Hematopoietic multipotent progenitor cell (in vitro differentiated cells): ENCODE data around the gene ADH6. TPM values are rescaled to one million over a fixed set of nuclear protein-coding genes. Genes with fewer than 3 reads are reported as not detected.
A peak's percentile ranks its signal among the peaks of the same experiment; 100 is the strongest.
"Not testable (repeated sequence)": the region's sequence is repeated elsewhere in the genome, so short reads cannot be mapped to it uniquely, and the experiment has no call there.

Experiments used
- DNase-seq, 3 donors: peaks; one replicate each; pipeline ENCODE4 v3.0.0-alpha.2; 2011 to 2015; ENCODE audit warnings: low read depth in 2 of 3, low spot score in 2 of 3
- total RNA-seq: library from RNA; depleted of rRNA; stranded (reverse); fragments of >200 nt; gene quantifications from one replicate; pipeline ENCODE4 v1.2.3, GENCODE V29; 2012

Gene ADH6
- total RNA-seq, result not detected

DNA sequence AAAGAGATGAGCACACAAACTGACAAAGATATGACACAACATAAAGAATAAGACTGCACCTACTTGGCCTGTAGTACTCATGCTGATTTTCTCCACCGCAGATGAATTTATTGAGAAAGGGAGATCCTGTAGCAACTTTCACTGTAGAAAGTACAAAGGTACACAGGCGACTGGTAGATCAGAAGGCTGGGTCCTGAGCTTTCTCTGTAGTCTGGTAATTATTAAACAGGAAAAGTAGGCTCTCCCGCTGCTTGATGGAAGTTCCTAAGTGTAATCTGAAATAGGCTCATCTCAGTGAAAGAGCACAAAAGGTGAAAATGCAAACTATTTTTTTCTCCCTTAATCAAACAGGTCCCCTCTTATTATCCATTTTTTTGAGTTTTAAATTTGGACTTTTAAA, at the start of gene ADH6:
Gene ADH6 (minus strand): TSS at position 175 of the 400 bp plus-strand sequence. CDS start 94 bp downstream, at position 81.
- DNase-seq, result no peak

DNA sequence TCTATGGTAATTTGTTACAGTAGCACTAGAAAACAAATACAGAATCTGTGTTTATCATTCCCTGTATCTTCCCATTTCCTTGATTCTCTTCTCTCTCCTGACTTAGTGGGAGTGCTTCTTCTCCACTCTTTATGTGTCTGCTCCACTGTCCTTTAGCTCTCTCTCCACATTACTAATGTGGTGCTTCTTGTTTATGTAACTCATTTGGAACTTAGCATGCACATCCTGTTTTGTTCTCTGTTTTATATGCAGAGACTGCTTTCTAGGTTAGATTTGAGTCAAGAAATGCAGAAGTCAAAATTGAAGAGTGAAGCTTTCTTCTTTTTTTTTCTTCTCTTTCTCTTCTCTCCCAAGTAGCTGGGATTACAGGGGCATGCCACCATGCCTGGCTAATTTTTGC, 45.9 kb upstream of the ADH6 start:
- no peak for DNase-seq

DNA sequence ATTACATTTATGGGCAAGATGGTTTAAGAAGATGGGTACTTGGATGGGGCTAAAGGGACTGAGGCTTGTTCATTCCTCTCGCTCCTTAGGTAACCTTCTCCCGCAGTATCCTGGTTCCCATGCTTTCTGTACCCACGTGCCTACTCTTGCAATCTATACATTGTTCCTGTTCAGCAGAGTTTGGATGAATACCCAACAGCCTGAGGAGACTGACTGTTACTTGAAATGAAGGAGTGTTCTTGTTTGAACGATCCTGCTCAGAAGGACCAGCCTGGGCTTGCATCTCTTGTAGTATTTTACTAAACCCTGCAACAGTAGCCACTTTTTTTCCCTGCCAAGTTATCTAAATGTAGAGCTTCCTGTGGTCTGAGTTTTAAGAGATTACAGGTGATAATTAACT, 33.7 kb upstream of the ADH6 start:
- DNase-seq, result no peak

DNA sequence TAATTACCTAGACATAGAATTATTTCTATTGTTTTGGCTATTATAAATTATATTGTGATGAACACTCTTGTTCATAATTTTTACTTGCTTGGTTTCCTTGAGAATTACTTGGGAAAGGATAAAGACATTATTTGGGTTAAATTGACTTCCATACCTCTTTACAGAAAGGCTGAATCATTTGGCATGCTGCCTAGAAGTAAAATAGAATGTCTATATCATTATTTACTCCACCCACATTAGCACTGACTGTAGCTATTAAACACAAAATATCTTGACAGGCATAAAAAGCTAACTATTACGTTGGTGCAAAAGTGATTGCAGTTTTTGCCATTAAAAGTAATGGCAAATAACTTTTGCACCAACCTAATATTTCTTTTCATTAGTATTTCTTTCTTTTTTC, 29.7 kb upstream of the ADH6 start:
- no peak for DNase-seq

DNA sequence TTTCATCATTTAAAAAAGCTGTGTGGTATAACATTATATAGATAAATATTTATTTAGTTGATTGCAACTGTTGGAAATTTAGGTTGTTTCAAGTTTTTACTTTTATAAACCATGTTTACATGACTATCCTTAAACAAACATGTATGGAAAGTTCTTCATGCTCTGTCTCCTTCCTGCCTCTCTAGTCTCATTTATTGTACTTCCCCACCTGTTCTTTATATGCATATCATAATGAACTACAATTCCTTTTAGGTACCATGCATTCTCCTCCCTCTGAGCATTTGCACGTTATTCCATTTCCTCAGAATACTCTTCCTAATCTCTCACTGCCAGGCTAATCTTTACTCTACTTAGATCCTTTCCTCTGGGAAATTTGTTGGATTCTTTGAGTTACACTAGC, 16.9 kb upstream of the ADH6 start:
- no peak for DNase-seq

DNA sequence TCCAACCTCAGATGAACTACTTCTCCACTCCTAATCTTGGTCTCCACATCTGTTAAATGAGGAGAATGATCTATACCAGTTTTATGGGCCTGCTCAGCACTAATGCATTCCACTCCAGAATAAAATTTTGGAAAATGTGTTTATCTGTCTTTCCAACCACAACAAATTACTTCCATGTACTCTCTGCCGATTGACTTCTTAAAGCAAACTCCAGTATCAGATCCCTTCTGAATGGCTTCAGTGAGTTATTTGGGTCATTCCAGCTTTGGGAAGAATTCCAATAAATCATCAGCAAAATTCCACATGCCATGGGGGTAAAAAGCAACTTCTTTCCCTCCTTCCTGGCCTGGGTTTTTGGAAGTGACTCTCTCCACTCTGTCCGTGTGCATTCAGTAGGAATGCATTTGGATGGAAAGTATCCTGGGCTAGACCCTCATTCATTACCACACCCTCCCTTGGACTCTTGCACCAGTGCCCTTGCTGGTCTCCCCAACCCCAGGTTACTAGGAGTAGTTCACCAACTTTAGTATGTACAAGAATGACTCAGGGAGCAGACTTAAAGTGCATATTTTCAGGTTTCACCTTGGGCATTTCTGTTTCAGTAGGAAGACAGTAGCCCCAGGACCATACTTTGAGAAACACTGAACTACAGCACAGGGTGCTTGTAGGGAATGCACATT, 15.4 kb upstream of the ADH6 start:
- DNase-seq, result no peak

DNA sequence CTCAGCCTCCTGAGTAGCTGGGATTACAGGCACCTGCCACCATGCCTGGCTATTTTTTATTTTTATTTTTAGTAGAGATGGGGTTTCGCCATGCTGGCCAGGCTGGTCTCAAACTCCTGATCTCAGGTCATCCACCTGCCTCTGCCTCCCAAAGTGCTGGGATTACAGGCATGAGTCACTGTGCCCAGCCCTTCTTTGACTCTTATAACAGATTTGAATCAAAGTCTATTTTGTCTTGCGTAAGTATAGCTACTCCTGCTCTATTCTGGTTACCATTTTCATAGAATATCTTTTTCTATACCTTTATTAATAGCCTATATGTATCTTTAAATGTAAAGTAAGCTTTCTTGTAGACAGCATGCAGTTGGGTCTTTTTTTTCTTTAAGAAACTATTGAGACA, 14.4 kb upstream of the ADH6 start:
- not testable (repeated sequence) for DNase-seq

DNA sequence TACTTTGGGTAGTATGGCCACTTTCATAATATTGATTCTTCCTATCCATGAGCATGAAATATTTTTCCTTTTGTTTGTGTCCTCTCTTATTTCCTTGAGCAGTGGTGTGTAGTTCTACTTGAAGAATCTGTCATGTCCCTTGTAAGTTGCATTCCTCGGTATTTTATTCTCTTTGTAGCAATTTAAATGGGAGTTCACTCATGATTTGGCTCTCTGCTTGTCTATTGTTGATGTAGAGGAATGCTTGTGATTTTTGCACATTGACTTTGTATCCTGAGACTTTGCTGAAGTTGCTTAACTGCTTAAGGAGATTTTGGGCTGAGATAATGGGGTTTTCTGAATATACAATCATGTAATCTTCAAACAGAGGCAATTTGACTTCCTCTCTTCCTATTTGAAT, 9.7 kb upstream of the ADH6 start:
- DNase-seq, result not testable (repeated sequence)

DNA sequence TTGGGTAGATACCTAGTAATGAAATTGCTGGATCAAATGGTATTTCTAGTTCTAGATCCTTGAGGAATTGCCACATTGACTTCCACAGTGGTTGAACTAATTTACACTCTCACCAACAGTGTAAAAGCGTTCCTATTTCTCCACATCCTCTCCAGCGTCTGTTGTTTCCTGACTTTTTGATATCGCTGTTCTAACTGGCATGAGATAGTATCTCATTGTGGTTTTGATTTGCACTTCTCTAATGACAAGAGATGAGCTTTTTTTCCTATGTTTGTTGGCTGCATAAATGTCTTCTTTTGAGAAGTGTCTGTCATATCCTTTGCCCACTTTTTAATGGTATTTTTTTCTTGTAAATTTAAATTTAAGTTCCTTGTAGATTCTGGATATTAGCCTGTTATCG, 8.6 kb upstream of the ADH6 start:
- DNase-seq, result not testable (repeated sequence)

DNA sequence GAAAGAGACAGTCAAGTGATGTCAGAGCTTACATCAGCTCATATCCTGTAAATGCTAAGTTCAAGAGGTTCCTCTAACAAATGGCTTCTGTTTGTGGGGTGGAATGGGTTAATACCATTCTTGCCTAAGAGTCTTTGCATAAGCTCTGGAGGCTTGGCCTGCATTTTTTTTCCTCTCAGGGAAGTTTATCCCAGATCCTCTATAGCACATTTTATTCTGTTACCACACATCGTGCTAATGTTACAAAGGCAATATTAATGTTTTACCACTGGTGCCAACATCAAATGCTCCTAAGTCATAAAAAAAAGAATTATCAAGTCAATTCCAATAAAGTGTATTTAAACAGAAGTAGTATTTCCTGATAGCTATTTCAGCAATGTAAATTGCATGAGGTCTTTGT, 2.9 kb upstream of the ADH6 start:
- DNase-seq, result no peak

DNA sequence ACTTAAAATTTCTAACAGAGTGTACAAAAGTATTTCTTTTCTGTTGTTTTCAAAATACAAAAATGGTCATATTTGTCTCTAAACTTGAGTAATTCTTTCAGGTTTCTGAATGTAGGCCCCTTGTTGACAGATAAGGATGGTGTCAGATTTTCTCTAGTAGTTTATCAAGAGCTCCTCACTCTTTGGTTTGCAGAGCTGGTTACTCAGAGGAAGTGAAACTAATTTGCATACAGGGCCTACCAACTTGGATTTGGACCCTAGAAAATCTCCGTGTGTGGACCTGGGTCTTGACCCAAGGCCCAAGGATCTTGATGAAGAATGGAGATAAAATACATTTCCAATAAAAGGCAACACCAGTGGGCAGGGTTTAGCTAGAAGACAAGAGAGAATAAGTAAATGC, 433 bp upstream of the ADH6 start:
- no peak for DNase-seq

DNA sequence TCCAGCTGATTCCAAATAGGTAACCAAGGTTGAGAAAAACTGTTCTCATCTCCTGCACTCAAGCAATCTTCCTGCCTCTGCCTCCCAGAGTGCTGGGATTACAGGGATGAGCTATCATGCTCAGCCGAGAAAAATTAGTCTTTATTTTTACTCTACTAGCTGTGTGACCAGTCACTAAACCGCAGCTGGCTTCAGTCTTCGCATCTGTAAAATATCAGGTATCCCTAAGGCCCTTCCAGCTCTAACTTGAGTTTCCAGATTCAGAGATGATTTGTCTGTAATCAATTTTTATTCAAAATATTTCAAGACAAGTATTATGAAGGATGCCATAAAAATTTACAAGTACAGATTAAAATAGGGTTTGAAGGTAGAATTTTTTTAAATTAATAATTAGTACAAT, 3.5 kb downstream of the ADH6 start:
- DNase-seq, result no peak

DNA sequence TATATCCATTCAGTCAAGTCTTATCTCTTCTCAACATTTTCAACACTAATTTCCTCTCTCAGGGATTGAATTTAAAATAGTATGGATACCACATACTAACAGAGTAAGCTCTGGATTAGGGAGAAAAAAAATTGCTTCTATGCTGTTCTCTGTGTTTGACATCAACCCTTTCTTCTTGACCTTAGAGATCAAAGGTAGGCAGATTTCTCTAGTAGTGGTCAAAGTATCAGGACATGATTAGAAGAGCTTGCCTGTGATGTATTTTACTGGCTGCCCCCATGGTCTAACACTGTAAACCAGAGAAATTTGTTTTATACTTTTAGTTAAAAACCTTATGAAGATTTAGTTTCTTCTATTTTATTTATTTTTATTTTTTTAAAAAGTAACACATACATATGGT, 8.3 kb downstream of the ADH6 start:
- DNase-seq, result no peak

DNA sequence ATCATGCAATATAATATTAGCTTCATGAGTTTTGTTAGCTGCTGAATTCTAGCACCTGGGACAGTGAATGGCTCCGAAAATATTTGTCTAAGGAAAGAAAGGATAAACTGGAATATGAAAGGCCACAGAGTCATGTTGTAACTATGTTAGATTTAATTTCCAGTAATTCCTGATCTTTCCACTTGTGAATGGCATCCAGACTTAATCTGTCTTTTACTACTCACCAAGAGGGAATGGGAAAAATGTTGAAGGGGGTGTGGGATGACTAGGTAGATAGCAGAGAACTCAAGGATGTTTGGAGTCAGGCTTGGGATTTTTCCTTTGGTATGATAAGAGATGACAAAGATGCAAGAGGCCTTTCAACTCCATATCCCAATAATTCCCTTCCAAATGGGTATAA, 9.4 kb downstream of the ADH6 start:
- DNase-seq, result no peak

DNA sequence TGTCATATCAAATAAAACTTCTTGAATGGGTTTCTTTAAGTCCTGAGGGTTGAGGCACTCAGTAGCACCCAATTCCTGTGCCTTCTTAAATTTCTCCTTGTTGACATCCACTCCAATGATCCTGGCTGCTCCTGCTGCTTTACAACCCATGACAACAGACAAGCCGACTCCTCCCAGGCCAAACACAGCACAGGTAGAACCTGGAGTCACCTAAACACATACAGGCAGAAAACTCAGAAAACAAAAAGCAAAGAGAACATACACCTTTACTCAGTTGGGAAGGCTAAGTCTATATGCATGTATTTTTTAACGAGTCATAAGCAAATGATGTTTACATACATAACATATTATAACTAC, 10.3 kb downstream of the ADH6 start:
- no peak for DNase-seq

DNA sequence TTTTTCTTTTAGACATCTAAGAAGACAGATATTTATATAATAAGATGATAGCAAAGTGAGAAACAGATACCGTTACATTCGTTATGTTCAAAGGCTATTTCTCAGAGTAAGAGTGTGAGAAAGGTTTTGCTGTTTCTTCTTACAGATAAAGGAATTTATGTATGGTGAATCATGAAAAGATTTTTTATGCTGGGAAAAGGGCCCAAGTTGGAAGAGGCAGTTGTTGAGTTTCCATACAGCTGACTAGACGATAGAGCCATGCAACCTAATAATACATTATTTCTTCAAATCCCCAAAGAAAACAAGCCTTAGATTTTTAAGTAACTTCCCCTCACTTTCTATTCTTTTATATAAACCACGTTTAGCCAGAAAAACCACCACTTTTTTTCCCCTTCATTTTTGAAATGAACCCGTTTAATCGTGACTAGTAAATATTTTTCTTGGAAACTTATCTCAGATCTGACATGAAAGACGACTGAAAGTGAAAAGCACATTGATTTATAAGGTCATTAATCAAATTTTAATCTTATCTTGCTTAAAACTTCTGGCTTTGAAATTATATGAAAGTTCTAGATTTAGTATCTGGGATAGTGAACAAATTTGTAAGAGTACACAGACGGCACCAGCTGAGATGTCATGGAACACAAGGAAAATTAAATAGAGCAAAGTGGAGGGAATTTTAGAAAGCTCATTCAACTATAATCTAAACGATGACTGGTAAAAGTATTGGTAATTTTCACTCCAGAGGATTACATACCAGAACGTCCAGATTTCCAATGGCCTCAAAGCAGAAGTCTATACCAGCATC, 10.9 kb downstream of the ADH6 start:
- DNase-seq, result peak in 1 of 3 donors; percentile 1

DNA sequence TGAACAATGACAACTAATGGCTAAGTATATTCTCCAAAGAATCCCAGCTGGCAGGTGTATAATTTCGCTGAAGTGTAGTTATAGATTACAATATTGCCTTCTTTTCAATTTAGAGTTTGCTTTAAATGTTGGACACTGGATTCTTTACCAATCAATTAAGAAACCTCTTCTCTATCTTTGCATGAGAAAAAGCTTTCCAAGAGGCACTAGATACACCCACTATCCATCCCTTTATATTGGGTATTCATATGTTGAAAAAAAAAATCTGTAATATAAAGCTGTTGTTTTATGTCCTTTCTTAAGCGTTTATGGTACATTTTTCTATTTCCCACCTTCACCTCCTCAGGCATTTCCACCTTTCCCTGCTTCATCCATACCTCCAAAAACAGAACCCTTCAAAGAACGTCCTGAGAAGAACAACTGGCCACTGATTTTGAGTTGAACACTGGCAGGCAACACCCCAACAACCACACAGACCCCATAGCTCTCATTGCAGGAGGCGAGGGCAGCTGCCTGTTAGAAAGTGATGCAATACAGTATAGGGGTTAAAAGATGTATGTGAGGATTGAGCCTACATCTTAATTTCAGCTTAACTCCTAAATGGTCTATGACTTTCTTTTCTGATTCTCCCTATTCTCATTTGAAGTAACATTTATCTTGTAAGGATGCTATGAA, 11.8 kb downstream of the ADH6 start:
- no peak for DNase-seq

DNA sequence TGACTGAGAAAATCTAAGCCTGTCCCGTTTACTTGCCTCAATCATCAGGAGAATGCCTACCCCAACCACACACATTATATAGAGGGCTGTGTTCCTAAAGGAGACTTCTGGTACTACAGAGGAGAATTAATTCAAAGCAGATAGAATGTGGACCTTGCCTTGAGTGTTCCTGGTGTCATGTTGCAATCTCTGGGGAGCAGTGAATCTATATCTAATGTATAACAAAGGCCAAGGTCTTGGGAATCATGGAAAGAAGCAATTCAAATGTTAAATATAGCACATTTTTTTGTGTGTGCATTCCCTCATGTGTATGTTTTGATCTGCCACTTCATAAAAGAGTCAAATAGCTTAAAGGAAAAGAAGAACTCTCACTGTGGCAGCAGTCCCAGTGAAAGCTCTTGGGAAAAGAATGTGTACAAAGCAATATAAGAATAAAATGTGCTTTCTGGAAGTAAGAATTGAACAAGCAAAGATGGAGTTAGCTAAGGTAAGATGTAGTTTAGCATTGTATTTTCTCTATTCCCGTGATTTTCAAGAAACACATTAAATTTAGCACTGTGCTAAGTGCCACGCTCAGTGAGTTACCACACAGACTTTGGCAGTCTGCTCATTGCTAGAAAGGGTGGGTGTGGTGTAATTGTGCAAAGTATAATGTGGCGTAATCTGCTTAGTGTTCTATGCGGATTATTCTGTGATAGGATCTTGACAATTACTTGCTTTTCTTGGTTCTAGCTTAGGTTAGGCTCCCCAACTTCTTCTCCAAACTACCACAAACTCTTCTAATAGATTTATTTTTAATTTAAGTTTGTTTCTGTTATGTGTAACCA, 13.7 kb downstream of the ADH6 start:
- no peak for DNase-seq

DNA sequence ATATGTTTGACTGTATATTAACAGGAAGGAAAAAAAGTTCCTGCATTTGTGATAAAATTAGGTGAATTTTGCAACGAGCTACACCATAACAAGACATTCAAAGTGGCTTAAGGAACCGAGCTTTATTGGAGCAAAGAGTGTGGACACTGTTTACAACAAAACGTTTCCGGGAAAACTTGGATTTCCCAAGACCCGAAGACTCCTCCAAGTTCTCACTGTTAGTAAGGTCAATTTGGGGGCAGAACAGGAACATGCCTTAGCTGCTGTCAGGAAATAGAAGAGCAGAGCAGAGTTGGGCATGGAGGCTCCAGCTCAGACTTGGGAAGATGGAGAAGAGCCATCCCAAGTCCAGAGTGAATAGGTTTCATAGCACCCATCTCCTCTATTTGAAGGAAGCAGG, 16.5 kb downstream of the ADH6 start:
- DNase-seq, result no peak

DNA sequence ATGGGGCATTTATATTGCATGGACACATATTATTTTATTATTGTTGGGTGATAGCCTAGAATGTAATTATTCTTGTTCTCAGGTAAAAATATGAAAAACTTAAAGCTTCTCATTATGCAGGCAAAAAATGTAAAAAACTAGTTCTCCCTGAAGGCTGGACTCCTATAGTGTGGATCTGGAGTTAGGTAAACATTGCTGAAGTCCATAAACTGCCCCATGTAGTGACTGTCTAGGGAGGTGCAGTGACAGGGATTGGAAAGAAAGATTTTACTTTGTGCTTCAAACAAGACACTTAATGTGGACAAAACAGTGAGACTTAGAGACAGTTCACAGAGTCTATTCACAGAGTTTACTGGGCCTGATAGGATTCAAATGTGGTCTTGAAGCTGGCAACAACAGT, 17.0 kb downstream of the ADH6 start:
- no peak for DNase-seq

DNA sequence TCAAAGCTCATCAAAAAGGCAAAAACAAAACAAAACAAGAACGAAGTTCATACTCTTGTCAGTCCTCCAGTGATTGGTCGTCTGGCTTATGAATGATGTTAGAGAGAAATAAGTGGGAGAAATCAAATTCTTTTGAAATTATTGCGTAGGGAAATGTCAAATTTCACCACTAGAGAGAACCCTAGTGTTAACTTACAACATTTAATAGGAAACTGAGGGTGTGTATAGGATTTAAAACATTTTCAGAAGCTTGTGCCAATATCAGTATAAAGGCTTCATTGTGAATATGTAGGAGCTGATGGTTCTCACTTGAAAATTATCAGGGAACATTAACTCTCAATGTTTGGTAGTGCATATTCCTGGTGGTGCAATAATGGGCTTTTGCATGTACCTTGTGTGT, 17.4 kb downstream of the ADH6 start:
- DNase-seq, result no peak
